CD14-positive monocyte (primary cell): ENCODE measurements around the gene ELOVL6. TPM values are rescaled to one million over a fixed set of nuclear protein-coding genes. Genes with fewer than 3 reads are reported as not detected.

Source experiments
- DNase-seq, 3 donors: peaks; one replicate each; pipeline ENCODE4 v3.0.0-alpha.2; 2011 to 2022
- H2AFZ ChIP-seq: 2 replicates; pipeline ENCODE4 v1.6.0; 2012; ENCODE audit warnings: mild to moderate bottlenecking, low read depth, low read length, inconsistent platforms; ENCODE audit not compliant: insufficient read depth, poor library complexity, severe bottlenecking
- H3K27ac ChIP-seq, 2 donors: 1 replicate in 1 of 2; 2 replicates in 1 of 2; pipeline ENCODE4 v1.5.1; 2012 to 2013; ENCODE audit warnings: low read length in 2 of 2, control low read depth in 1 of 2, inconsistent platforms in 1 of 2, low read depth in 1 of 2, mild to moderate bottlenecking in 1 of 2
- H3K27me3 ChIP-seq, 2 donors: one replicate each; pipeline versions ENCODE4 v1.6.0 to v1.6.1; 2011 to 2013; ENCODE audit warnings: low read length in 2 of 2; ENCODE audit not compliant: control insufficient read depth in 2 of 2, insufficient read depth in 2 of 2
- H3K36me3 ChIP-seq, 2 donors: replicated peaks in 1 of 2; 1 replicate in 1 of 2; 2 replicates in 1 of 2; pipeline versions ENCODE4 v1.5.1 to v1.6.1; 2012 to 2013; ENCODE audit warnings: low read length in 2 of 2, control low read depth in 1 of 2, inconsistent platforms in 1 of 2, mild to moderate bottlenecking in 1 of 2; ENCODE audit not compliant: insufficient read depth in 2 of 2, control insufficient read depth in 1 of 2
- H3K4me1 ChIP-seq, 2 donors: 1 replicate in 1 of 2; 2 replicates in 1 of 2; pipeline versions ENCODE4 v1.5.1 to v1.6.1; 2012 to 2013; ENCODE audit warnings: low read length in 2 of 2, control low read depth in 1 of 2, inconsistent platforms in 1 of 2, mild to moderate bottlenecking in 1 of 2, moderate library complexity in 1 of 2; ENCODE audit not compliant: insufficient read depth in 2 of 2, control insufficient read depth in 1 of 2
- H3K4me2 ChIP-seq: replicated peaks from 2 replicates; pipeline ENCODE3; 2012; ENCODE audit warnings: low read length, moderate library complexity, mild to moderate bottlenecking; ENCODE audit not compliant: poor library complexity, severe bottlenecking; ENCODE audit errors: extremely low read depth
- H3K4me3 ChIP-seq, 3 experiments: fragments of 200-600 bp in 1 of 3; sonication (generic) in 1 of 3; replicated peaks in 1 of 3; 1 replicate in 2 of 3; 2 replicates in 1 of 3; pipeline ENCODE4 v1.5.1; 2011 to 2013; ENCODE audit warnings: low read length in 3 of 3, mild to moderate bottlenecking in 3 of 3, control low read depth in 2 of 3, low read depth in 2 of 3, inconsistent platforms in 1 of 3, moderate library complexity in 1 of 3
- H3K79me2 ChIP-seq: 2 replicates; pipeline ENCODE4 v1.6.0; 2012; ENCODE audit warnings: mild to moderate bottlenecking, control low read depth, inconsistent platforms, low read length, moderate library complexity; ENCODE audit not compliant: insufficient read depth
- H3K9ac ChIP-seq: 2 replicates; pipeline ENCODE4 v1.6.0; 2017; ENCODE audit warnings: low read length, mild to moderate bottlenecking; ENCODE audit not compliant: insufficient read depth, poor library complexity, severe bottlenecking
- H3K9me3 ChIP-seq, 2 donors: replicated peaks in 1 of 2; 1 replicate in 1 of 2; 2 replicates in 1 of 2; pipeline versions ENCODE4 v1.5.1 to v1.6.1; 2012 to 2013; ENCODE audit warnings: low read length in 2 of 2, control low read depth in 1 of 2; ENCODE audit not compliant: control insufficient read depth in 1 of 2, insufficient read depth in 1 of 2
- H4K20me1 ChIP-seq: 2 replicates; pipeline ENCODE4 v1.6.0; 2012; ENCODE audit warnings: mild to moderate bottlenecking, low read length, control low read depth, moderate library complexity; ENCODE audit not compliant: insufficient read depth
- H3K27ac Mint-ChIP-seq, 7 donors: one replicate each; pipeline ENCODE4 v1.8.0; 2020; ENCODE audit warnings: mild to moderate bottlenecking in 7 of 7, mixed read lengths in 7 of 7, moderate library complexity in 6 of 7, inconsistent platforms in 2 of 7
- H3K27me3 Mint-ChIP-seq, 3 donors: one replicate each; pipeline ENCODE4 v1.8.0; 2021 to 2022; ENCODE audit warnings: low read depth in 3 of 3, mild to moderate bottlenecking in 3 of 3, mixed read lengths in 3 of 3, moderate library complexity in 3 of 3, inconsistent platforms in 1 of 3
- H3K36me3 Mint-ChIP-seq, 2 donors: one replicate each; pipeline ENCODE4 v1.8.0; 2020; ENCODE audit warnings: mixed read lengths in 2 of 2, inconsistent platforms in 1 of 2, mild to moderate bottlenecking in 1 of 2
- H3K4me1 Mint-ChIP-seq: one replicate; pipeline ENCODE4 v1.8.0; 2020; ENCODE audit warnings: mild to moderate bottlenecking, mixed read lengths
- H3K4me3 Mint-ChIP-seq, 2 donors: one replicate each; pipeline ENCODE4 v1.8.0; 2020; ENCODE audit warnings: mild to moderate bottlenecking in 2 of 2, mixed read lengths in 2 of 2, moderate library complexity in 1 of 2
- H3K9me3 Mint-ChIP-seq, 7 donors: one replicate each; pipeline ENCODE4 v1.8.0; 2020 to 2022; ENCODE audit warnings: mixed read lengths in 7 of 7, mild to moderate bottlenecking in 6 of 7, moderate library complexity in 6 of 7, inconsistent platforms in 2 of 7
- WGBS: methylation state at CpG from one replicate; pipeline ENCODE4 v1.1.5; 2013; ENCODE audit warnings: missing lambda C conversion rate; ENCODE audit not compliant: insufficient coverage; 5-methylcytosine and 5-hydroxymethylcytosine counted together
- intact Hi-C, 2 donors: fragments of 100-400 bp; cut with micrococcal nuclease; formaldehyde crosslinking; loops; one replicate each; pipeline versions ENCODE4 v1.15.0 to v1.15.1; 2023
- polyA plus RNA-seq, 3 donors: library from polyadenylated mRNA; depleted of rRNA in 1 of 3; unstranded in 2 of 3; stranded (reverse) in 1 of 3; fragments of 300-500 nt in 2 of 3; fragments of >200 nt in 1 of 3; fragmentation: Illumina TruSeq in 2 of 3; gene quantifications; 1 replicate in 2 of 3; 2 replicates in 1 of 3; pipeline ENCODE4 v1.2.3, GENCODE V29; 2012 to 2021
- TF ChIP-seq, protein P1 (sequence below): fragments of 200-600 bp; IDR thresholded peaks from one replicate; pipeline ENCODE4 v1.8.0; 2022; ENCODE audit warnings: antibody characterized with exemption, mild to moderate bottlenecking

Gene ELOVL6
- polyA plus RNA-seq, 3 donors = 0.11 to 0.19 TPM; not detected in 1

DNA sequence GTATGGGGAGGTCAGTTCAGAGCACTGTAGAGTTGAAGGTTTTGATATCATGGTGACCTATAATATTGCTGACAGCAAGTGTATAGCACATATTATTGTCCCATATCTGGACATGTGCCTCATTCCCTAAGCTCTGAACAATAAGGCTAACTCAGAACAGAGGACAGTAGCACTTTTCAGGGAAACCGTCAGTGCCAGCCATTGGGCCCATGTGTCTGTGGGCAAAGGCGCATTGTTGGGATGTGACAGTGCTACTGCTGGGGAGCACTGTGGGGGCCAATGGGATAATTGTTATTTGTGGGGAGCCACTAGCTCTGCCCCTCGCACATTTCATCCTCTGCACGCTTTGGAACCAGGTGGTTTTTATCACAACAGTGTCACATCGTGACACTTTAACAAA lies 136.2 kb downstream of the ELOVL6 start:
- DNase-seq = no peak
- H3K27me3 ChIP-seq = peaks cover 32 to 49% of the 10 kb centered on the region in 2 donors
- peaks cover 18% of the 10 kb centered on the region for H3K4me1 Mint-ChIP-seq
- peaks cover 0 to 2% of the 10 kb centered on the region in 2 donors for H3K36me3 Mint-ChIP-seq
- WGBS = 100% methylated on average over 3 of the region's 5 CpGs
- TF ChIP-seq, protein P1, sequence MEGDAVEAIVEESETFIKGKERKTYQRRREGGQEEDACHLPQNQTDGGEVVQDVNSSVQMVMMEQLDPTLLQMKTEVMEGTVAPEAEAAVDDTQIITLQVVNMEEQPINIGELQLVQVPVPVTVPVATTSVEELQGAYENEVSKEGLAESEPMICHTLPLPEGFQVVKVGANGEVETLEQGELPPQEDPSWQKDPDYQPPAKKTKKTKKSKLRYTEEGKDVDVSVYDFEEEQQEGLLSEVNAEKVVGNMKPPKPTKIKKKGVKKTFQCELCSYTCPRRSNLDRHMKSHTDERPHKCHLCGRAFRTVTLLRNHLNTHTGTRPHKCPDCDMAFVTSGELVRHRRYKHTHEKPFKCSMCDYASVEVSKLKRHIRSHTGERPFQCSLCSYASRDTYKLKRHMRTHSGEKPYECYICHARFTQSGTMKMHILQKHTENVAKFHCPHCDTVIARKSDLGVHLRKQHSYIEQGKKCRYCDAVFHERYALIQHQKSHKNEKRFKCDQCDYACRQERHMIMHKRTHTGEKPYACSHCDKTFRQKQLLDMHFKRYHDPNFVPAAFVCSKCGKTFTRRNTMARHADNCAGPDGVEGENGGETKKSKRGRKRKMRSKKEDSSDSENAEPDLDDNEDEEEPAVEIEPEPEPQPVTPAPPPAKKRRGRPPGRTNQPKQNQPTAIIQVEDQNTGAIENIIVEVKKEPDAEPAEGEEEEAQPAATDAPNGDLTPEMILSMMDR = no peak
- no peaks in the 10 kb centered on the region for H3K36me3 ChIP-seq
- no peak overlapping the region for H3K27ac ChIP-seq
- no peak overlapping the region for H3K9ac ChIP-seq
- H3K27ac Mint-ChIP-seq = no peak overlapping the region
- H4K20me1 ChIP-seq = no peaks in the 10 kb centered on the region
- intact Hi-C loops = no loop called here
- H3K79me2 ChIP-seq = no peaks in the 10 kb centered on the region
- H3K9me3 Mint-ChIP-seq = no peaks in the 10 kb centered on the region
- H3K4me2 ChIP-seq = no peak overlapping the region
- no peak overlapping the region for H2AFZ ChIP-seq
- peaks cover 16 to 17% of the 10 kb centered on the region in 2 donors for H3K4me1 ChIP-seq
- H3K4me3 ChIP-seq = no peak overlapping the region
- H3K9me3 ChIP-seq = no peaks in the 10 kb centered on the region
- H3K27me3 Mint-ChIP-seq = peaks cover 19 to 44% (median 21%) of the 10 kb centered on the region in 3 donors
- H3K4me3 Mint-ChIP-seq = no peak overlapping the region

DNA sequence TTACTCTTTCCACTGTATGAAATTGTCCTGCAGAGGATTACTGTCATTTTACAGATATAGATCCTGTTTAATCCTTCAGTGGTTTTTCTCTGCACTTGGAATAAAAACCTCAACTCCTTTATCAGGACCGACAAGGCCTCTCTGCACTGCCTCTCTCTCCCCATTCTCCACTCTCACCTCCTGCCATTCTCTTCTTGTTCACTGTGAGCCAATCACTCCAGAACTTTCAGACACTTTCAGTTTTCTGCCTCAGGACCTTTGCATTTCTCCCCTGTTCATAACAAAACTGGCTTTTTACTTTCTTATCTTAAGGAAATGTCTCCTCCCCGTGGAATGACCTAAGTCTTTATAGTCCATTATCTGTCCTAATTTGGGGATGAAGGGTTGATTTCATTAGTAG lies 137.3 kb downstream of the ELOVL6 start:
- whole genome bisulfite sequencing = 73% methylated on average over 1 of the region's 2 CpGs
- Histone ChIP-seq H3K27ac (no peak overlapping the region), H4K20me1 (no peaks in the 10 kb centered on the region), H3K9me3 (no peaks in the 10 kb centered on the region), H3K4me2 (no peak overlapping the region), H3K79me2 (no peaks in the 10 kb centered on the region), H3K4me1 (peaks cover 16 to 17% of the 10 kb centered on the region in 2 donors), H2AFZ (no peak overlapping the region), H3K4me3 (no peak overlapping the region), H3K9ac (no peak overlapping the region), H3K27me3 (peaks cover 34 to 59% of the 10 kb centered on the region in 2 donors), H3K36me3 (no peaks in the 10 kb centered on the region)
- Mint-ChIP-seq H3K27ac (no peak overlapping the region), H3K4me3 (peak overlapping the region in 1 of 2 donors; percentile 54), H3K4me1 (peaks cover 18% of the 10 kb centered on the region), H3K36me3 (peaks cover 0 to 2% of the 10 kb centered on the region in 2 donors), H3K27me3 (peaks cover 16 to 52% (median 22%) of the 10 kb centered on the region in 3 donors), H3K9me3 (no peaks in the 10 kb centered on the region)
- TF ChIP-seq, protein P1 = no peak
- intact Hi-C loops = no loop called here
- DNase-seq = no peak
